ENCODE results near the gene MEAF6. TPM values are rescaled to one million over a fixed set of nuclear protein-coding genes. Genes with fewer than 3 reads are reported as not detected.

Gene MEAF6
- total RNA-seq, 3 donors from 2014 or later: 78.2 to 140 (median 87.2) TPM

DNA sequence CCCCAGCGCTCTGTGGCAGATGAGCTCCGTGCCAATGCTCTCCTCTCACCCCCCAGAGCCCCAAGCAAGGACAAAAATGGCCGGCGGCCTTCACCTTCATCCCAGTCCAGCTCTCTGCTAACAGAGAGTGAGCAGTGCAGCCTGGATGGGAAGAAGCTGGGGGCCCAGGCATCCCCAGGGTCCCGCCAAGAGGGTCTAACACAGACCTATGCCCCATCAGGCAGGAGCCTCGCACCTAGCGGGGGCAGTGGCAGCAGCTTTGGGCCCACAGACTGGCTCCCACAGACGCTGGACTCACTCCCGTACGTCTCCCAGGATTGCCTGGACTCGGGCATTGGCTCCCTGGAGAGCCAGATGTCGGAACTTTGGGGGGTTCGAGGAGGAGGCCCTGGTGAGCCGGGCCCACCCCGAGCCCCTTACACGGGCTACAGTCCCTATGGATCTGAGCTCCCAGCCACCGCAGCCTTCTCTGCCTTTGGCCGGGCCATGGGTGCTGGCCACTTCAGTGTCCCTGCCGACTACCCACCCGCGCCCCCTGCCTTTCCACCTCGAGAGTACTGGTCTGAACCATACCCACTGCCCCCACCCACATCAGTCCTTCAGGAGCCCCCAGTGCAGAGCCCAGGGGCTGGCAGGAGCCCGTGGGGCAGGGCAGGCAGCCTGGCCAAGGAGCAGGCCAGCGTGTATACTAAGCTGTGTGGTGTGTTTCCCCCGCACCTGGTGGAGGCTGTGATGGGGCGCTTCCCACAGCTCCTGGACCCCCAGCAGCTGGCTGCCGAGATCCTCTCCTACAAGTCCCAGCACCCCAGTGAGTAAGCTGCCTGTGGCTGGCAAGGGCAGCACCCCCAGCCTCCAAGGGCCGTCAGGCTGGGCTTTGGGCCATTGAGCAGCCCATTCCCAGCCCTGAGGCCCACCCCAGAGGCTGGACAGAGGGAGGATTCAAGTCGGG is 31.5 kb downstream of the MEAF6 start:
- no peaks in the 10 kb centered on the region for H3K27me3 ChIP-seq
- intact Hi-C loops (cut with DNase I; ENCODE audit: low total_unique reads): no loop called here
- no peaks in the 10 kb centered on the region for H3K9me3 ChIP-seq
- DNase-seq (ENCODE audit: low spot score in 2 of 2): no peak
- no peak for TF ChIP-seq POLR2A (IDR thresholded peaks at IDR 0.05)
- TF ChIP-seq POLR2AphosphoS5 (IDR thresholded peaks at IDR 0.05): peak in 1 of 3 donors; percentile 12
- TF ChIP-seq, protein P1, sequence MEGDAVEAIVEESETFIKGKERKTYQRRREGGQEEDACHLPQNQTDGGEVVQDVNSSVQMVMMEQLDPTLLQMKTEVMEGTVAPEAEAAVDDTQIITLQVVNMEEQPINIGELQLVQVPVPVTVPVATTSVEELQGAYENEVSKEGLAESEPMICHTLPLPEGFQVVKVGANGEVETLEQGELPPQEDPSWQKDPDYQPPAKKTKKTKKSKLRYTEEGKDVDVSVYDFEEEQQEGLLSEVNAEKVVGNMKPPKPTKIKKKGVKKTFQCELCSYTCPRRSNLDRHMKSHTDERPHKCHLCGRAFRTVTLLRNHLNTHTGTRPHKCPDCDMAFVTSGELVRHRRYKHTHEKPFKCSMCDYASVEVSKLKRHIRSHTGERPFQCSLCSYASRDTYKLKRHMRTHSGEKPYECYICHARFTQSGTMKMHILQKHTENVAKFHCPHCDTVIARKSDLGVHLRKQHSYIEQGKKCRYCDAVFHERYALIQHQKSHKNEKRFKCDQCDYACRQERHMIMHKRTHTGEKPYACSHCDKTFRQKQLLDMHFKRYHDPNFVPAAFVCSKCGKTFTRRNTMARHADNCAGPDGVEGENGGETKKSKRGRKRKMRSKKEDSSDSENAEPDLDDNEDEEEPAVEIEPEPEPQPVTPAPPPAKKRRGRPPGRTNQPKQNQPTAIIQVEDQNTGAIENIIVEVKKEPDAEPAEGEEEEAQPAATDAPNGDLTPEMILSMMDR (IDR thresholded peaks at IDR 0.05): no peak
- peak overlapping the region; percentile 94 to 99 for H3K27ac ChIP-seq
- H3K4me3 ChIP-seq: no peak overlapping the region
- H3K4me1 ChIP-seq: peaks cover 24 to 57% of the 10 kb centered on the region in 2 donors
- peaks cover 9% of the 10 kb centered on the region for H3K36me3 ChIP-seq

DNA sequence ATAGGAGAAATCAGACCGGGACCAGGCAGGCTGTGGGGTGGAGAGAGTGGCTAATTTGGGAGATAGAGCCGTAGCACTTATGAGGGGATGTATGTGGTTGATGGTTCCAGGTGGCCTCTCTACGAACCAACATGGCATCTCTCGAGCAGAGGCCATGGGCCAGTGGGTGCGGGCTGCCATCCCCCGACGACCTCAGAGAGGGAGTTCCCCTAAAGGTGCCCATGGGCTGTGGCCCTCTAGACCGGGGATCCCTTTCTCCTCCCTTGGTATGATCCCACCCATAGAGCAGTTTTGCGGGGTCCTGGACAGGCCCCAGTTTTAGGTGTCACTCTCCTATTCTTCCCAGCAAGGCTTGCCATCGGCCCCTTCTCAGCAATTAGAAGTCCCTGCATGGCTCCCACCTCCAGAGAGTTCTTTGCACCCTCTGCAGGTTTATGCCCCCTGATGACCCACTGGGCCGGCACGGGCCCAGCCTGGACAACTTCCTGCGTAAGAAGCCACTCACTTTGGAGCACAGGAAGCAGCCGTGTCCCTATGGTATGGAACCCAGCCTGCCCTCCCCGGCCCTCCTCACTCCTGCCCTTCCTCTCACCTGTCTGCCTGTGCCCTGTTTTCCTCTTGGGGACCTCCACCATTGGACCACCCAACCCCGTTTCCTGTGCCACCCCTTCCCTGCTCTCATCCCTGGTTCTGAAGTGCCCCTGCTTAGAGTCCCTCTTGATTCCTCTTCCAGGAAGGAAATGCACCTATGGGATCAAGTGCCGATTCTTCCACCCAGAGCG is 32.4 kb downstream of the MEAF6 start:
- peaks cover 26 to 63% of the 10 kb centered on the region in 2 donors for H3K4me1 ChIP-seq
- peaks cover 9% of the 10 kb centered on the region for H3K36me3 ChIP-seq
- intact Hi-C loops (cut with DNase I; ENCODE audit: low total_unique reads): no loop called here
- H3K27ac ChIP-seq: peak overlapping the region; percentile 95 to 99
- no peak overlapping the region for H3K4me3 ChIP-seq
- H3K9me3 ChIP-seq: no peaks in the 10 kb centered on the region
- no peaks in the 10 kb centered on the region for H3K27me3 ChIP-seq
- TF ChIP-seq POLR2A (IDR thresholded peaks at IDR 0.05) (no peak), POLR2AphosphoS5 (IDR thresholded peaks at IDR 0.05) (no peak)
- TF ChIP-seq, protein P1 (IDR thresholded peaks at IDR 0.05): no peak
- no peak for DNase-seq (ENCODE audit: low spot score in 2 of 2)

DNA sequence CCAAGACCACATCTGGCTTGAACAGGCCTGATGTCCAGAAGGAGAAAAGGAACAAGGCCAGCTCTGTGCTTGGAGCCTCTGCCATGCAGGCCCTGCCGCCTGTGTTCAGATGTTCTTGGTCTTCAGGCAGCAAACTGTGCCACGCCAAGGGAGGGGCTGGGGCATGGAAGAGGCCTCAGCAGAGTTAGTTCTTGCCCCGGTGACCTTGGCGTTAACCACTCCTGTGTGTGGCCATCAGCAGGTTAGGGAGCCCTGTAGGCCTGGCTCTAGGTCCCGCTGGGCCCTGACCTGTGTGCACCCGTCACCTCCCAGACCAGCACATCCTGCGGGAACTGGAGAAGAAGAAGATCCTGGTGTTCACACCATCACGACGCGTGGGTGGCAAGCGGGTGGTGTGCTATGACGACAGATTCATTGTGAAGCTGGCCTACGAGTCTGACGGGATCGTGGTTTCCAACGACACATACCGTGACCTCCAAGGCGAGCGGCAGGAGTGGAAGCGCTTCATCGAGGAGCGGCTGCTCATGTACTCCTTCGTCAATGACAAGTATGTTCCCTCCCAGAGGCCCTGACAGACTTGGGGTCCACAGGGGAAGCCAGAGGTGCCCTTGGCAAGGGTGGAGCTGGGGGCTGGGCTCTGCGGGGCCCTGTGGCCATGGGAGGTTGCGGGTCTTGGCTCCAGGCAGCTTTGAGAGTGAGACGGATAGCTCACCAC is 33.1 kb downstream of the MEAF6 start:
- H3K36me3 ChIP-seq: peaks cover 9% of the 10 kb centered on the region
- intact Hi-C loops (cut with DNase I; ENCODE audit: low total_unique reads): no loop called here
- peaks cover 23 to 55% of the 10 kb centered on the region in 2 donors for H3K4me1 ChIP-seq
- TF ChIP-seq, protein P1 (IDR thresholded peaks at IDR 0.05): no peak
- TF ChIP-seq POLR2A (IDR thresholded peaks at IDR 0.05): no peak
- TF ChIP-seq POLR2AphosphoS5 (IDR thresholded peaks at IDR 0.05): peak in 1 of 3 donors; percentile 54
- no peak overlapping the region for H3K4me3 ChIP-seq
- no peaks in the 10 kb centered on the region for H3K27me3 ChIP-seq
- DNase-seq (ENCODE audit: low spot score in 2 of 2): no peak
- H3K9me3 ChIP-seq: no peaks in the 10 kb centered on the region
- peak overlapping the region; percentile 95 to 99 for H3K27ac ChIP-seq

DNA sequence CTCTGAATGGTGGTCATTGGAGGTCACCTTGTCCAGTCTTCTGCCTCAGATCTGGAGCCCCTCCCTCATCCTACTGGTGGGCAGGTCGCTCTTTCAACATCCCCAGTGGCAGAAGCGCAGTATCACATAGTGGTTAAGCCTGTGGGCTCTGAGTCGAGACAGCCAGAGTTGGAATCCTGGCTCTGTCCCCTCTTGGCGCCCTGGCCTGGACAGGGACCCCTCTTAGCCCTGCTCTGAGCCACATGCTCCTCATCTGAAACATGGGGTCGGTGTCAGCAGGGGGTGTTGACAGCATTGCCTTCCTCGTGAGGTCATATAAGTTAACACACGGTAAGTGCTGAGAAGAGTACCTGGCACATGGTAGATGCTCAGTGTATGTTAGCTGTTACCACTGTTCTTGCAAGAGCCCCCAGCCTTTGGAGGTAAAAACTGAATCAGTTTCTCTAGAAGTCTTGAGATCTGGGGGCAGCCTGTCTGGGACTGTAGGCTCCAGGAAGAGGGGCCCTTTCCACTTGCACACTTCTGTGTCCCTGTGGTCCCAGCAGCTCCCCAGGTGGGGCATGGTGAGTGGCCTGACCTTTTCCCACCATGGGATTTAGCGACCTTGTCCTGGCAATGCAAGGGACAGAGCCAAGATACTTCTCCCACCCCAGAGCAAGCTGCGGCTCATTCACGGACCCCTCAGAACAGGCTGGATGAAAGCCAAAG is 33.8 kb downstream of the MEAF6 start:
- peaks cover 9% of the 10 kb centered on the region for H3K36me3 ChIP-seq
- H3K4me1 ChIP-seq: peaks cover 21 to 53% of the 10 kb centered on the region in 2 donors
- no peak overlapping the region for H3K4me3 ChIP-seq
- peak overlapping the region; percentile 95 to 99 for H3K27ac ChIP-seq
- DNase-seq (ENCODE audit: low spot score in 2 of 2): no peak
- intact Hi-C loops (cut with DNase I; ENCODE audit: low total_unique reads): no loop called here
- TF ChIP-seq POLR2AphosphoS5 (IDR thresholded peaks at IDR 0.05) (no peak), POLR2A (IDR thresholded peaks at IDR 0.05) (no peak)
- TF ChIP-seq, protein P1 (IDR thresholded peaks at IDR 0.05): no peak
- H3K9me3 ChIP-seq: no peaks in the 10 kb centered on the region
- H3K27me3 ChIP-seq: no peaks in the 10 kb centered on the region

Measured in breast epithelium (tissue), 4 donors.